ENCODE data around the gene CPZ.

The CPZ gene

GRCh38 chr4:8553216-8553615 is 39.3 kb upstream of the CPZ start:
- ChIA-PET CTCF (interaction anchor here (0.5 kb wide), 1 partner anchor 60 kb away, joined by 3 read pairs; no protein-coding TSS in a partner anchor), POLR2A (no interaction called here)
- no peak overlapping the region for H3K4me3 ChIP-seq (ENCODE audit: low read depth, low read length)
- H3K36me3 ChIP-seq (ENCODE audit: control insufficient read depth in 2 of 2, insufficient read depth in 1 of 2, low read length in 2 of 2), result no peaks in the 10 kb centered on the region
- no peaks in the 10 kb centered on the region for H3K9me3 ChIP-seq (ENCODE audit: control insufficient read depth, insufficient read depth, low read depth, low read length)
- no peak overlapping the region for H3K27ac ChIP-seq (ENCODE audit: extremely low read depth, low read depth, low read length)
- H3K4me1 ChIP-seq (ENCODE audit: control insufficient read depth, insufficient read depth, low read length), result no peaks in the 10 kb centered on the region
- no peak for TF ChIP-seq OVOL3 (tag by site-specific recombination; IDR thresholded peaks at IDR 0.05)
- TF ChIP-seq ZBTB21 (tag by site-specific recombination; IDR thresholded peaks at IDR 0.05), result no peak
- no peak for TF ChIP-seq ZNF626 (tag by site-specific recombination; IDR thresholded peaks at IDR 0.05)
- no peak for TF ChIP-seq ZNF558 (tag by site-specific recombination; IDR thresholded peaks at IDR 0.05)
- no peak for TF ChIP-seq REST (tag by site-specific recombination; IDR thresholded peaks at IDR 0.05)

GRCh38 chr4:8553991-8554405 is 38.6 kb upstream of the CPZ start:
- Histone ChIP-seq H3K36me3 (ENCODE audit: control insufficient read depth in 2 of 2, insufficient read depth in 1 of 2, low read length in 2 of 2) (no peaks in the 10 kb centered on the region), H3K9me3 (ENCODE audit: control insufficient read depth, insufficient read depth, low read depth, low read length) (no peaks in the 10 kb centered on the region), H3K4me1 (ENCODE audit: control insufficient read depth, insufficient read depth, low read length) (no peaks in the 10 kb centered on the region), H3K4me3 (ENCODE audit: low read depth, low read length) (no peak overlapping the region), H3K27ac (ENCODE audit: extremely low read depth, low read depth, low read length) (no peak overlapping the region)
- POLR2A ChIA-PET, result no interaction called here
- TF ChIP-seq ZNF121 (tag by site-specific recombination; IDR thresholded peaks at IDR 0.05), result no peak
- CTCF ChIA-PET, result no interaction called here

GRCh38 chr4:8554555-8555100 is 37.9 kb upstream of the CPZ start:
- Histone ChIP-seq H3K36me3 (ENCODE audit: control insufficient read depth in 2 of 2, insufficient read depth in 1 of 2, low read length in 2 of 2) (no peaks in the 10 kb centered on the region), H3K9me3 (ENCODE audit: control insufficient read depth, insufficient read depth, low read depth, low read length) (no peaks in the 10 kb centered on the region), H3K4me3 (ENCODE audit: low read depth, low read length) (no peak overlapping the region), H3K4me1 (ENCODE audit: control insufficient read depth, insufficient read depth, low read length) (no peaks in the 10 kb centered on the region), H3K27ac (ENCODE audit: extremely low read depth, low read depth, low read length) (no peak overlapping the region)
- POLR2A ChIA-PET, result no interaction called here
- CTCF ChIA-PET, result no interaction called here
- TF ChIP-seq ZNF133 (tag by site-specific recombination; IDR thresholded peaks at IDR 0.05) (0 out of 2 replicates have a peak, but pooled peaks have one; percentile 18), ZBTB49 (tag by site-specific recombination; IDR thresholded peaks at IDR 0.05; ENCODE audit: low read depth) (no peak)

- POLR2A ChIA-PET, result no interaction called here
- TF ChIP-seq ZNF549 (tag by site-specific recombination; IDR thresholded peaks at IDR 0.05), result no peak
- no peak for TF ChIP-seq RBAK (tag by site-specific recombination; IDR thresholded peaks at IDR 0.05)
- TF ChIP-seq ZBTB26 (tag by site-specific recombination; optimal IDR thresholded peaks at IDR 0.05), result no peak
- no peak for TF ChIP-seq MEIS1 (CRISPR knock-in tag; IDR thresholded peaks at IDR 0.05; ENCODE audit: borderline replicate concordance)
- TF ChIP-seq ZNF473 (tag by site-specific recombination; IDR thresholded peaks at IDR 0.05), result no peak
- TF ChIP-seq ZNF214 (tag by site-specific recombination; IDR thresholded peaks at IDR 0.05; ENCODE audit: borderline replicate concordance), result no peak
- no peak for TF ChIP-seq ZNF302 (tag by site-specific recombination; IDR thresholded peaks at IDR 0.05; ENCODE audit: low read depth)
- no peak for TF ChIP-seq ZNF514 (tag by site-specific recombination; IDR thresholded peaks at IDR 0.05)
- TF ChIP-seq ZBTB6 (tag by site-specific recombination; IDR thresholded peaks at IDR 0.05), result no peak
- TF ChIP-seq ZNF146 (tag by site-specific recombination; IDR thresholded peaks at IDR 0.05), result no peak
- no peak for TF ChIP-seq ZFP69B (tag by site-specific recombination; IDR thresholded peaks at IDR 0.05)
- no peak for TF ChIP-seq BCL11A (tag by site-specific recombination; IDR thresholded peaks at IDR 0.05; ENCODE audit: low read depth)
- Histone ChIP-seq H3K9me3 (ENCODE audit: control insufficient read depth, insufficient read depth, low read depth, low read length) (no peaks in the 10 kb centered on the region), H3K27ac (ENCODE audit: extremely low read depth, low read depth, low read length) (no peak overlapping the region), H3K4me3 (ENCODE audit: low read depth, low read length) (no peak overlapping the region), H3K4me1 (ENCODE audit: control insufficient read depth, insufficient read depth, low read length) (no peaks in the 10 kb centered on the region), H3K36me3 (ENCODE audit: control insufficient read depth in 2 of 2, insufficient read depth in 1 of 2, low read length in 2 of 2) (no peaks in the 10 kb centered on the region)
- CTCF ChIA-PET, result no interaction called here
Measured at GRCh38 chr4:8555716-8556115, 36.8 kb upstream of the CPZ start.

All from HEK293 (cell line).